IMR-90 (cell line): ENCODE results near the gene SKIL. TPM values are rescaled to one million over a fixed set of nuclear protein-coding genes. Genes with fewer than 3 reads are reported as not detected.

Experiments
- ATAC-seq: fragments of 200-7000 bp; cut with Tn5 transposase; 2 replicates; pipeline ENCODE4 v1.9.1; 2020; ENCODE audit warnings: low read depth, mild to moderate bottlenecking, moderate library complexity
- BruUV-seq: library from RNA; stranded (reverse); fragments of 400-500 nt; replicated peaks from 2 replicates; lab custom pipeline; 2021; lab: Mats Ljungman, UMichigan
- CTCF ChIA-PET: fragments of 300-600 bp; formaldehyde crosslinking; extraction: SDS; loops from one replicate; lab custom pipeline; 2021; ENCODE audit warnings: antibody characterized with exemption; lab: Yijun Ruan, JAX
- POLR2A ChIA-PET: fragments of 300-600 bp; sonication (Branson Sonifier 250); formaldehyde crosslinking; loops from one replicate; lab custom pipeline; 2022; ENCODE audit warnings: antibody characterized with exemption; ENCODE audit not compliant: unreplicated experiment; lab: Charles Lee
- DNase-seq: peaks from one replicate; pipeline ENCODE4 v3.0.0; 2013
- H2AFZ ChIP-seq: replicated peaks from 2 replicates; pipeline ENCODE3; 2013; ENCODE audit warnings: low read length, mild to moderate bottlenecking; ENCODE audit not compliant: poor library complexity
- H2AK5ac ChIP-seq: 2 replicates; pipeline ENCODE4 v1.6.1; 2013; ENCODE audit warnings: low read depth, low read length, inconsistent platforms
- H2AK9ac ChIP-seq: replicated peaks from 2 replicates; pipeline ENCODE3; 2013; ENCODE audit warnings: mild to moderate bottlenecking, low read depth, low read length, moderate library complexity; ENCODE audit not compliant: poor library complexity
- H2BK120ac ChIP-seq: 2 replicates; pipeline ENCODE4 v1.6.1; 2013; ENCODE audit warnings: low read depth, low read length, inconsistent platforms
- H2BK15ac ChIP-seq: 3 replicates; pipeline ENCODE4 v1.6.1; 2013; ENCODE audit warnings: low read depth, low read length, inconsistent platforms
- H2BK20ac ChIP-seq: 2 replicates; pipeline ENCODE4 v1.6.1; 2013; ENCODE audit warnings: low read depth, mild to moderate bottlenecking, inconsistent platforms, low read length, moderate library complexity
- H2BK5ac ChIP-seq: 2 replicates; pipeline ENCODE4 v1.6.1; 2013; ENCODE audit warnings: mild to moderate bottlenecking, low read depth, low read length, inconsistent platforms; ENCODE audit not compliant: poor library complexity, severe bottlenecking
- H3K14ac ChIP-seq: replicated peaks from 2 replicates; pipeline ENCODE4 v1.6.1; 2013; ENCODE audit warnings: low read depth, low read length, inconsistent platforms
- H3K18ac ChIP-seq: 2 replicates; pipeline ENCODE4 v1.6.1; 2013; ENCODE audit warnings: low read depth, low read length, control low read depth
- H3K23ac ChIP-seq: 2 replicates; pipeline ENCODE4 v1.6.1; 2013; ENCODE audit warnings: low read depth, low read length, inconsistent platforms
- H3K27ac ChIP-seq: 2 replicates; pipeline ENCODE4 v1.5.1; 2013; ENCODE audit warnings: mild to moderate bottlenecking, control low read depth, low read length; ENCODE audit not compliant: insufficient read depth
- H3K27me3 ChIP-seq: 2 replicates; pipeline ENCODE4 v1.6.1; 2013; ENCODE audit warnings: low read length; ENCODE audit not compliant: control insufficient read depth, insufficient read depth
- H3K36me3 ChIP-seq: 2 replicates; pipeline ENCODE4 v1.6.1; 2013; ENCODE audit warnings: low read length, mixed read lengths; ENCODE audit not compliant: control insufficient read depth, insufficient read depth
- H3K4ac ChIP-seq: 2 replicates; pipeline ENCODE4 v1.6.1; 2013; ENCODE audit warnings: low read depth, low read length, inconsistent platforms
- H3K4me1 ChIP-seq: 2 replicates; pipeline ENCODE4 v1.6.1; 2013; ENCODE audit warnings: low read length, mixed read lengths; ENCODE audit not compliant: control insufficient read depth, insufficient read depth
- H3K4me2 ChIP-seq: 2 replicates; pipeline ENCODE4 v1.6.1; 2013; ENCODE audit warnings: low read depth, mild to moderate bottlenecking, control low read depth, low read length, moderate library complexity
- H3K4me3 ChIP-seq: 2 replicates; pipeline ENCODE4 v1.5.1; 2013; ENCODE audit warnings: low read depth, mild to moderate bottlenecking, control low read depth, low read length, moderate library complexity; ENCODE audit not compliant: insufficient read depth
- H3K56ac ChIP-seq: 2 replicates; pipeline ENCODE4 v1.6.1; 2013; ENCODE audit warnings: low read length, inconsistent platforms; ENCODE audit not compliant: insufficient read depth; ENCODE audit errors: extremely low read depth
- H3K79me1 ChIP-seq, 2 experiments: 2 replicates each; pipeline ENCODE4 v1.6.1; 2013; ENCODE audit warnings: low read length in 2 of 2, inconsistent platforms in 1 of 2, low read depth in 1 of 2
- H3K9ac ChIP-seq: 2 replicates; pipeline ENCODE4 v1.6.1; 2013; ENCODE audit warnings: low read depth, low read length, control low read depth
- H3K9me1 ChIP-seq: 2 replicates; pipeline ENCODE4 v1.6.1; 2013; ENCODE audit warnings: low read length, inconsistent platforms; ENCODE audit not compliant: insufficient read depth
- H3K9me3 ChIP-seq: 2 replicates; pipeline ENCODE4 v1.6.1; 2013; ENCODE audit warnings: low read length; ENCODE audit not compliant: control insufficient read depth, insufficient read depth
- H4K20me1 ChIP-seq: 2 replicates; pipeline ENCODE4 v1.6.1; 2013; ENCODE audit warnings: low read length, inconsistent platforms; ENCODE audit not compliant: insufficient read depth
- H4K5ac ChIP-seq: 2 replicates; pipeline ENCODE4 v1.6.1; 2013; ENCODE audit warnings: mild to moderate bottlenecking, low read depth, low read length, control low read depth
- H4K8ac ChIP-seq, 2 experiments: 2 replicates each; pipeline ENCODE4 v1.6.1; 2013; ENCODE audit warnings: low read depth in 2 of 2, low read length in 2 of 2, control low read depth in 1 of 2, inconsistent platforms in 1 of 2
- H4K91ac ChIP-seq: 2 replicates; pipeline ENCODE4 v1.6.1; 2013; ENCODE audit warnings: low read depth, low read length, inconsistent platforms; ENCODE audit not compliant: insufficient read depth
- BHLHE40 ChIP-seq: fragments of 150-350 bp; IDR thresholded peaks from 2 replicates; pipeline ENCODE4 v1.6.1; 2016; ENCODE audit warnings: mild to moderate bottlenecking, low read depth, low read length
- ELK1 ChIP-seq: fragments of 150-350 bp; IDR thresholded peaks from 2 replicates; pipeline ENCODE4 v1.6.1; 2016; ENCODE audit warnings: low read depth, mild to moderate bottlenecking, low read length, moderate library complexity, borderline replicate concordance
- MAFK ChIP-seq: IDR thresholded peaks from 2 replicates; pipeline ENCODE4 v1.6.1; 2012; ENCODE audit warnings: low read depth, low read length, improper control_type of control experiment
- MAZ ChIP-seq: IDR thresholded peaks from 2 replicates; pipeline ENCODE4 v1.6.1; 2012; ENCODE audit warnings: low read depth, mild to moderate bottlenecking, low read length, improper control_type of control experiment, moderate library complexity, borderline replicate concordance
- MXI1 ChIP-seq: IDR thresholded peaks from 2 replicates; pipeline ENCODE4 v1.6.1; 2012; ENCODE audit warnings: low read depth, mild to moderate bottlenecking, low read length, moderate library complexity, borderline replicate concordance
- POLR2A ChIP-seq: IDR thresholded peaks from 2 replicates; pipeline ENCODE4 v1.6.1; 2012; ENCODE audit warnings: mild to moderate bottlenecking, low read depth, low read length
- RFX5 ChIP-seq: IDR thresholded peaks from 2 replicates; pipeline ENCODE4 v1.8.0; 2012; ENCODE audit warnings: low read depth, mild to moderate bottlenecking, low read length, moderate library complexity
- USF2 ChIP-seq: fragments of 150-350 bp; IDR thresholded peaks from 2 replicates; pipeline ENCODE4 v1.6.1; 2017; ENCODE audit warnings: mild to moderate bottlenecking, antibody characterized with exemption, low read length, low read depth
- WGBS, 2 experiments: methylation state at CpG; one replicate each; pipeline versions ENCODE4 v1.1.5 to v1.1.7; 2013; ENCODE audit warnings: missing lambda C conversion rate in 2 of 2; ENCODE audit not compliant: insufficient read length in 1 of 2; ENCODE audit errors: extremely low coverage in 2 of 2; 5-methylcytosine and 5-hydroxymethylcytosine counted together
- dilution Hi-C: fragments of 300-500 bp; cut with HindIII; formaldehyde crosslinking; loops from one replicate; pipeline ENCODE4 v1.14.3; 2018; ENCODE audit warnings: low sequenced_read_pairs; ENCODE audit not compliant: unreplicated experiment
- in situ Hi-C: fragments of 300-500 bp; cut with MboI; formaldehyde crosslinking; loops from 3 replicates; pipeline ENCODE4 v1.14.3; 2019; ENCODE audit warnings: low sequenced_read_pairs, inconsistent platforms, mixed read lengths
- intact Hi-C: fragments of 100-400 bp; cut with micrococcal nuclease; formaldehyde crosslinking; loops from 2 replicates; pipeline ENCODE4 v1.10.0; 2022
- polyA plus RNA-seq, 3 experiments: library from polyadenylated mRNA; depleted of rRNA; stranded (reverse); fragments of >200 nt; gene quantifications; 2 replicates each; pipeline ENCODE4 v1.2.3, GENCODE V29; 2012; ENCODE audit warnings: low replicate concordance in 1 of 3
- total RNA-seq: library from RNA; depleted of rRNA; stranded (reverse); fragments of >200 nt; gene quantifications from 2 replicates; pipeline ENCODE4 v1.2.3, GENCODE V29; 2012
- TF ChIP-seq, protein P1 (sequence below): conservative IDR thresholded peaks from 2 replicates; pipeline ENCODE4 v1.5.1; 2012; ENCODE audit warnings: mild to moderate bottlenecking, low read depth, low read length, improper control_type of control experiment

The SKIL gene
- total and polyA plus RNA-seq, 2 of the 4 experiments (the other 2 are of a cell fraction): 9.2 to 55.9 TPM

GRCh38 chr3:170419557-170420087 lies 62.1 kb downstream of the SKIL start:
- POLR2A ChIA-PET: no interaction called here
- Histone ChIP-seq H3K79me1 (peaks cover 18 to 53% of the 10 kb centered on the region in 2 experiments), H3K56ac (peak overlapping the region; percentile 68), H4K91ac (peak overlapping the region; percentile 63), H3K14ac (peak overlapping the region; percentile 48), H3K27ac (peak overlapping the region; percentile 84), H3K4ac (peak overlapping the region; percentile 86), H2BK20ac (peak overlapping the region; percentile 12; the same call in 1 of the 2 replicates), H3K9ac (peak overlapping the region; percentile 82), H4K8ac (peak overlapping the region; percentile 70 to 71), H3K23ac (peak overlapping the region; percentile 77), H2BK120ac (peak overlapping the region; percentile 48), H3K36me3 (peaks cover 22% of the 10 kb centered on the region), H3K18ac (peak overlapping the region; percentile 54; the same call in 1 of the 2 replicates), H3K9me1 (peaks cover 8% of the 10 kb centered on the region), H3K9me3 (no peaks in the 10 kb centered on the region), H2BK5ac (peak overlapping the region; percentile 29), H4K5ac (peak overlapping the region; percentile 10; the same call in 1 of the 2 replicates), H3K27me3 (no peaks in the 10 kb centered on the region), H2AK9ac (peak overlapping the region; percentile 86), H2BK15ac (peak overlapping the region; percentile 66; the same call in 1 of the 3 replicates), H4K20me1 (peaks cover 25% of the 10 kb centered on the region; the same call in 1 of the 2 replicates), H2AFZ (peak overlapping the region; percentile 88), H2AK5ac (peak overlapping the region; percentile 78), H3K4me1 (peaks cover 6% of the 10 kb centered on the region), H3K4me3 (peak overlapping the region; percentile 85), H3K4me2 (peak overlapping the region; percentile 88)
- intact Hi-C loops: loop anchor here (1.0 to 5.0 kb wide), 3 partner anchors 165 to 333 kb away; no protein-coding TSS in a partner anchor
- peak; percentile 41 for DNase-seq
- ATAC-seq: peak; percentile 30
- TF ChIP-seq ELK1 (no peak), BHLHE40 (peak; percentile 95), POLR2A (no peak), MAZ (0 out of 2 replicates have a peak, but pooled peaks have one; percentile 39), RFX5 (no peak), MXI1 (peak; percentile 72; the same call in 1 of the 2 replicates), USF2 (peak; percentile 37), MAFK (no peak)
- TF ChIP-seq, protein P1, sequence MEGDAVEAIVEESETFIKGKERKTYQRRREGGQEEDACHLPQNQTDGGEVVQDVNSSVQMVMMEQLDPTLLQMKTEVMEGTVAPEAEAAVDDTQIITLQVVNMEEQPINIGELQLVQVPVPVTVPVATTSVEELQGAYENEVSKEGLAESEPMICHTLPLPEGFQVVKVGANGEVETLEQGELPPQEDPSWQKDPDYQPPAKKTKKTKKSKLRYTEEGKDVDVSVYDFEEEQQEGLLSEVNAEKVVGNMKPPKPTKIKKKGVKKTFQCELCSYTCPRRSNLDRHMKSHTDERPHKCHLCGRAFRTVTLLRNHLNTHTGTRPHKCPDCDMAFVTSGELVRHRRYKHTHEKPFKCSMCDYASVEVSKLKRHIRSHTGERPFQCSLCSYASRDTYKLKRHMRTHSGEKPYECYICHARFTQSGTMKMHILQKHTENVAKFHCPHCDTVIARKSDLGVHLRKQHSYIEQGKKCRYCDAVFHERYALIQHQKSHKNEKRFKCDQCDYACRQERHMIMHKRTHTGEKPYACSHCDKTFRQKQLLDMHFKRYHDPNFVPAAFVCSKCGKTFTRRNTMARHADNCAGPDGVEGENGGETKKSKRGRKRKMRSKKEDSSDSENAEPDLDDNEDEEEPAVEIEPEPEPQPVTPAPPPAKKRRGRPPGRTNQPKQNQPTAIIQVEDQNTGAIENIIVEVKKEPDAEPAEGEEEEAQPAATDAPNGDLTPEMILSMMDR: 0 out of 2 replicates have a peak, but pooled peaks have one; percentile 2
- WGBS, 2 experiments: 8% methylated on average over 20 of the region's 58 CpGs; no CpG with 5 or more reads in 1 of the 2 experiments
- in situ Hi-C loops: loop anchor here (5.0 to 10.0 kb wide), 2 partner anchors 275 to 393 kb away; no protein-coding TSS in a partner anchor
- CTCF ChIA-PET: interaction anchor here (1.8 kb wide), 1 partner anchor 392 kb away, joined by 8 read pairs; no protein-coding TSS in a partner anchor
- dilution Hi-C loops: no loop called here
- no TSS peak for BruUV-seq
